MCF 10A (cell line): ENCODE measurements around the gene SKOR1. TPM values are rescaled to one million over a fixed set of nuclear protein-coding genes. Genes with fewer than 3 reads are reported as not detected.

ENCODE experiments used
- BruUV-seq: library from RNA; stranded (reverse); fragments of 400-500 nt; replicated peaks from 2 replicates; lab custom pipeline; 2021; lab: Mats Ljungman, UMichigan
- CTCF ChIA-PET: fragments of 300-600 bp; sonication (Branson Sonifier 250); formaldehyde crosslinking; extraction: SDS; loops from one replicate; lab custom pipeline; 2021; ENCODE audit warnings: antibody characterized with exemption, inconsistent platforms; lab: Yijun Ruan, JAX
- POLR2A ChIA-PET: fragments of 300-600, 350-650 bp; sonication (Branson Sonifier 250); formaldehyde crosslinking; extraction: SDS; loops from one replicate; lab custom pipeline; 2020; ENCODE audit warnings: antibody characterized with exemption, inconsistent platforms; lab: Yijun Ruan, JAX
- DNase-seq: peaks from one replicate; pipeline ENCODE4 v3.0.0-alpha.2; 2018; ENCODE audit not compliant: unreplicated experiment
- H3K27ac Mint-ChIP-seq: one replicate; pipeline ENCODE4 v1.8.0; 2022; ENCODE audit warnings: mild to moderate bottlenecking, low read depth, mixed read lengths; ENCODE audit not compliant: unreplicated experiment
- H3K27me3 Mint-ChIP-seq: one replicate; pipeline ENCODE4 v1.8.0; 2022; ENCODE audit warnings: mixed read lengths; ENCODE audit not compliant: insufficient read depth, unreplicated experiment
- H3K36me3 Mint-ChIP-seq: one replicate; pipeline ENCODE4 v1.8.0; 2022; ENCODE audit warnings: mild to moderate bottlenecking, moderate library complexity, mixed read lengths; ENCODE audit not compliant: insufficient read depth, unreplicated experiment
- H3K4me1 Mint-ChIP-seq: one replicate; pipeline ENCODE4 v1.8.0; 2022; ENCODE audit warnings: mixed read lengths; ENCODE audit not compliant: insufficient read depth, unreplicated experiment
- H3K4me3 Mint-ChIP-seq: one replicate; pipeline ENCODE4 v1.8.0; 2022; ENCODE audit warnings: mild to moderate bottlenecking, moderate library complexity, mixed read lengths; ENCODE audit not compliant: unreplicated experiment
- H3K9me3 Mint-ChIP-seq: one replicate; pipeline ENCODE4 v1.8.0; 2022; ENCODE audit warnings: mixed read lengths; ENCODE audit not compliant: unreplicated experiment
- CTCF ChIP-seq: fragments of 200-600 bp; IDR thresholded peaks from one replicate; pipeline ENCODE4 v1.8.0; 2022; ENCODE audit warnings: antibody characterized with exemption, mild to moderate bottlenecking; ENCODE audit not compliant: unreplicated experiment
- intact Hi-C: fragments of 100-400 bp; cut with micrococcal nuclease; formaldehyde crosslinking; loops from 2 replicates; pipeline ENCODE4 v1.14.1; 2022
- total RNA-seq: library from RNA; stranded (reverse); gene quantifications from 2 replicates; pipeline ENCODE4 v1.2.3, GENCODE V29; 2022

Gene SKOR1
- total RNA-seq, 1 experiment from 2014 or later: 0.07 TPM

GRCh38 chr15:67819636-67820035, 5.7 kb upstream of the SKOR1 start:
- ChIA-PET CTCF (interaction anchor here (0.6 kb wide), 1 partner anchor 16 kb away, joined by 4 read pairs; no protein-coding TSS in a partner anchor), POLR2A (no interaction called here)
- intact Hi-C loops: no loop called here
- no TSS peak for BruUV-seq
- Mint-ChIP-seq H3K27ac (no peak overlapping the region), H3K4me1 (peaks cover 12% of the 10 kb centered on the region), H3K36me3 (no peaks in the 10 kb centered on the region), H3K4me3 (no peak overlapping the region), H3K27me3 (peaks cover 45% of the 10 kb centered on the region), H3K9me3 (no peaks in the 10 kb centered on the region)
- no peak for TF ChIP-seq CTCF
- DNase-seq: no peak

- Mint-ChIP-seq H3K36me3 (no peaks in the 10 kb centered on the region), H3K4me3 (no peak overlapping the region), H3K9me3 (no peaks in the 10 kb centered on the region), H3K4me1 (peaks cover 12% of the 10 kb centered on the region), H3K27me3 (peaks cover 53% of the 10 kb centered on the region), H3K27ac (no peak overlapping the region)
- no TSS peak for BruUV-seq
- ChIA-PET CTCF (interaction anchor here (0.6 kb wide), 1 partner anchor 15 kb away, joined by 4 read pairs; no protein-coding TSS in a partner anchor), POLR2A (no interaction called here)
- no peak for DNase-seq
- TF ChIP-seq CTCF: no peak
- intact Hi-C loops: no loop called here
Observed at GRCh38 chr15:67820122-67820991, 5.0 kb upstream of the SKOR1 start.

- no peaks in the 10 kb centered on the region for H3K36me3 Mint-ChIP-seq
- BruUV-seq: no TSS peak
- peaks cover 12% of the 10 kb centered on the region for H3K4me1 Mint-ChIP-seq
- peak; percentile 25 for DNase-seq
- no peak overlapping the region for H3K27ac Mint-ChIP-seq
- intact Hi-C loops: no loop called here
- POLR2A ChIA-PET: no interaction called here
- TF ChIP-seq CTCF: no peak
- CTCF ChIA-PET: interaction anchor here (0.7 kb wide), 1 partner anchor 308 kb away, joined by 3 read pairs; no protein-coding TSS in a partner anchor
- H3K9me3 Mint-ChIP-seq: no peaks in the 10 kb centered on the region
- peaks cover 61% of the 10 kb centered on the region for H3K27me3 Mint-ChIP-seq
- no peak overlapping the region for H3K4me3 Mint-ChIP-seq
Observed at GRCh38 chr15:67820992-67821783, 4.1 kb upstream of the SKOR1 start.
